Measurements from ENCODE around the gene CDC37L1. TPM values are rescaled to one million over a fixed set of nuclear protein-coding genes. Genes with fewer than 3 reads are reported as not detected.
"Not testable (repeated sequence)": the region's sequence is repeated elsewhere in the genome, so short reads cannot be mapped to it uniquely, and the experiment has no call there.

CDC37L1 gene
- 10 to 100 TPM; 11.9 to 14.7 TPM for total RNA-seq
- long read RNA-seq, transcript CDC37L1-201 (7 exons, 3,502 nt), result major isoform, 23 of 28 reads
- long read RNA-seq, partial matches to known transcripts, result 1 of 28 reads
- long read RNA-seq, other reads (novel, unspliced or antisense), result 2 of 28 reads

GRCh38 chr9:4679268-4680172 lies at the start of gene CDC37L1:
TSS of gene CDC37L1 (plus strand) at chr9:4679569. CDS start at chr9:4679768, 199 bp downstream.
- ATAC-seq (peak; percentile 94), DNase-seq (peak; percentile 97 to 100)
- intact Hi-C loops (cut with DNase I, micrococcal nuclease), result loop anchor here in 1 of 2 donors (10.0 kb wide), 1 partner anchor 55 kb away; no protein-coding TSS in a partner anchor

GRCh38 chr9:4630836-4631235 lies 48.5 kb upstream of the CDC37L1 start:
- ATAC-seq, result no peak
- DNase-seq, result no peak
- intact Hi-C loops (cut with DNase I, micrococcal nuclease), result no loop called here

- DNase-seq (no peak), ATAC-seq (no peak)
- intact Hi-C loops (cut with DNase I, micrococcal nuclease), result no loop called here
These were observed 40.4 kb upstream of the CDC37L1 start for GRCh38 chr9:4638968-4639367.

- DNase-seq (no peak), ATAC-seq (no peak)
- intact Hi-C loops (cut with DNase I, micrococcal nuclease), result no loop called here
These were observed 39.9 kb upstream of the CDC37L1 start for GRCh38 chr9:4639420-4639819.

- ATAC-seq (no peak), DNase-seq (peak in 1 of 2 donors; percentile 40)
- intact Hi-C loops (cut with DNase I, micrococcal nuclease), result loop anchor here in 1 of 2 donors (5.0 kb wide), 1 partner anchor 258 kb away; no protein-coding TSS in a partner anchor
These were observed 39.3 kb upstream of the CDC37L1 start for GRCh38 chr9:4640027-4640426.

GRCh38 chr9:4642351-4642750 lies 37.0 kb upstream of the CDC37L1 start:
- ATAC-seq (no peak), DNase-seq (no peak)
- intact Hi-C loops (cut with DNase I, micrococcal nuclease), result loop anchor here in 1 of 2 donors (5.0 kb wide), 1 partner anchor 260 kb away; no protein-coding TSS in a partner anchor

GRCh38 chr9:4654084-4654483 lies 25.3 kb upstream of the CDC37L1 start:
- no peak for DNase-seq
- intact Hi-C loops (cut with DNase I, micrococcal nuclease), result no loop called here
- ATAC-seq, result no peak

GRCh38 chr9:4654538-4654937 lies 24.8 kb upstream of the CDC37L1 start:
- no peak for DNase-seq
- no peak for ATAC-seq
- intact Hi-C loops (cut with DNase I, micrococcal nuclease), result no loop called here

GRCh38 chr9:4656196-4656595 lies 23.2 kb upstream of the CDC37L1 start:
- intact Hi-C loops (cut with DNase I, micrococcal nuclease); DNase-seq; ATAC-seq: not testable (repeated sequence)

GRCh38 chr9:4656621-4657020 lies 22.7 kb upstream of the CDC37L1 start:
- ATAC-seq, result no peak
- no peak for DNase-seq
- intact Hi-C loops (cut with DNase I, micrococcal nuclease), result no loop called here

- intact Hi-C loops (cut with DNase I, micrococcal nuclease), result no loop called here
- no peak for ATAC-seq
- DNase-seq, result no peak
These were observed 21.8 kb upstream of the CDC37L1 start for GRCh38 chr9:4657426-4658159.

- intact Hi-C loops (cut with DNase I, micrococcal nuclease), result loop anchor here in 1 of 2 donors (5.0 to 10.0 kb wide), 2 partner anchors 82 to 324 kb away; partner anchors contain the start of genes AK3 and JAK2
- not testable (repeated sequence) for DNase-seq
These were observed 18.7 kb upstream of the CDC37L1 start for GRCh38 chr9:4660665-4661064.

GRCh38 chr9:4661165-4661564 lies 18.2 kb upstream of the CDC37L1 start:
- DNase-seq, result no peak
- intact Hi-C loops (cut with DNase I, micrococcal nuclease), result loop anchor here in 1 of 2 donors (5.0 to 10.0 kb wide), 2 partner anchors 81 to 324 kb away; partner anchors contain the start of genes AK3 and JAK2
- ATAC-seq, result no peak

More at GRCh38 chr9:4660665-4661064, 18.7 kb upstream of the CDC37L1 start:
- not testable (repeated sequence) for ATAC-seq

- DNase-seq, result no peak
- ATAC-seq, result no peak
- intact Hi-C loops (cut with DNase I, micrococcal nuclease), result loop anchor here in 1 of 2 donors (5.0 to 10.0 kb wide), 2 partner anchors 81 to 323 kb away; partner anchors contain the start of genes AK3 and JAK2
These were observed 17.8 kb upstream of the CDC37L1 start for GRCh38 chr9:4661611-4662010.

- DNase-seq (peak; percentile 90 to 92), ATAC-seq (peak; percentile 91)
- intact Hi-C loops (cut with DNase I, micrococcal nuclease), result loop anchor here in 1 of 2 donors (5.0 to 10.0 kb wide), 2 partner anchors 80 to 322 kb away; partner anchors contain the start of genes AK3 and JAK2
These were observed 17.0 kb upstream of the CDC37L1 start, which contains the start of gene PLPP6 for GRCh38 chr9:4662108-4662988. TSS of gene PLPP6 (plus strand) at chr9:4662294. CDS start at chr9:4662376, 82 bp downstream.

GRCh38 chr9:4662989-4663792 lies 16.2 kb upstream of the CDC37L1 start:
- ATAC-seq (peak; percentile 43), DNase-seq (no peak)
- intact Hi-C loops (cut with DNase I, micrococcal nuclease), result loop anchor here in 1 of 2 donors (5.0 to 10.0 kb wide), 2 partner anchors 79 to 322 kb away; partner anchors contain the start of genes AK3 and JAK2

GRCh38 chr9:4663956-4664355 lies 15.4 kb upstream of the CDC37L1 start:
- no peak for ATAC-seq

More at GRCh38 chr9:4663956-4664355, 15.4 kb upstream of the CDC37L1 start:
- DNase-seq, result no peak
- intact Hi-C loops (cut with DNase I, micrococcal nuclease), result loop anchor here in 1 of 2 donors (5.0 to 10.0 kb wide), 2 partner anchors 78 to 321 kb away; partner anchors contain the start of genes AK3 and JAK2

Measured in left colon (tissue), 2 donors.